Measurements from ENCODE around the gene DUOX1. TPM values are rescaled to one million over a fixed set of nuclear protein-coding genes. Genes with fewer than 3 reads are reported as not detected.

The DUOX1 gene
- total and polyA plus RNA-seq, 7 experiments from 2014 or later, result 0.05 to 2.0 (median 0.76) TPM; not detected in 3

Other genes starting within 250 kb of the DUOX1 start
- not detected for gene TERB2, start 173.3 kb upstream of the DUOX1 start, total RNA-seq
- not detected for gene TERB2, start 173.3 kb upstream of the DUOX1 start, polyA plus RNA-seq
- 1 to 10 TPM; 2.7 to 7.8 (median 6.4) TPM for gene SORD, start 106.8 kb upstream of the DUOX1 start, total RNA-seq
- gene SORD, start 106.8 kb upstream of the DUOX1 start, polyA plus RNA-seq, result 1 to 10 TPM; 6.5 to 7.1 TPM
- under 1 TPM in 1 of 5 experiments, not detected in 4; 0.49 TPM for gene DUOX2, start 15.8 kb upstream of the DUOX1 start, total RNA-seq
- not detected for gene DUOX2, start 15.8 kb upstream of the DUOX1 start, polyA plus RNA-seq
- gene DUOXA2, start 15.7 kb upstream of the DUOX1 start, total RNA-seq, result not detected
- not detected for gene DUOXA2, start 15.7 kb upstream of the DUOX1 start, polyA plus RNA-seq
- under 1 TPM in 2 of 5 experiments, not detected in 3; 0.49 to 0.51 TPM for gene DUOXA1, start 115 bp upstream of the DUOX1 start, total RNA-seq
- under 1 TPM in 1 of 2 donors, not detected in 1; 0.22 TPM for gene DUOXA1, start 115 bp upstream of the DUOX1 start, polyA plus RNA-seq
- gene SHF, start 58.0 kb downstream of the DUOX1 start, total RNA-seq, result 1 to 10 TPM; 3.5 to 8.7 (median 6.2) TPM
- 1 to 10 TPM; 2.5 to 3.0 TPM for gene SHF, start 58.0 kb downstream of the DUOX1 start, polyA plus RNA-seq
- not detected for gene SLC28A2, start 122.2 kb downstream of the DUOX1 start, total RNA-seq
- not detected for gene SLC28A2, start 122.2 kb downstream of the DUOX1 start, polyA plus RNA-seq
- gene GATM, start 248.6 kb downstream of the DUOX1 start, total RNA-seq, result 1 to 10 TPM in 3 of 5 experiments, under 1 TPM in 2; 0.29 to 2.4 (median 1.6) TPM
- gene GATM, start 248.6 kb downstream of the DUOX1 start, polyA plus RNA-seq, result under 1 TPM in 1 of 2 donors, not detected in 1; 0.14 TPM